Measurements from ENCODE around the gene TMEM87B. TPM values are rescaled to one million over a fixed set of nuclear protein-coding genes. Genes with fewer than 3 reads are reported as not detected.

TMEM87B gene
- total RNA-seq, 2 donors from 2014 or later, result 14.8 to 15.3 TPM

GRCh38 chr2:112020561-112020960, 34.5 kb upstream of the TMEM87B start:
- Histone ChIP-seq H3K4me1 (no peaks in the 10 kb centered on the region), H3K4me3 (no peak overlapping the region), H3K36me3 (replicated peaks in 1 of 2; ENCODE audit: insufficient read depth in 1 of 2, low read depth in 2 of 2) (no peaks in the 10 kb centered on the region), H3K27ac (no peak overlapping the region), H3K27me3 (no peaks in the 10 kb centered on the region), H3K9me3 (no peaks in the 10 kb centered on the region)
- intact Hi-C loops (cut with DNase I), result no loop called here
- no peak for DNase-seq
- TF ChIP-seq POLR2A (IDR thresholded peaks at IDR 0.05) (no peak), CTCF (IDR thresholded peaks at IDR 0.05) (no peak)
- 64% methylated on average over 3 of the region's 3 CpGs; no CpG with 5 or more reads in 1 of the 2 donors for WGBS, 2 donors
- no peak for ATAC-seq

DNA sequence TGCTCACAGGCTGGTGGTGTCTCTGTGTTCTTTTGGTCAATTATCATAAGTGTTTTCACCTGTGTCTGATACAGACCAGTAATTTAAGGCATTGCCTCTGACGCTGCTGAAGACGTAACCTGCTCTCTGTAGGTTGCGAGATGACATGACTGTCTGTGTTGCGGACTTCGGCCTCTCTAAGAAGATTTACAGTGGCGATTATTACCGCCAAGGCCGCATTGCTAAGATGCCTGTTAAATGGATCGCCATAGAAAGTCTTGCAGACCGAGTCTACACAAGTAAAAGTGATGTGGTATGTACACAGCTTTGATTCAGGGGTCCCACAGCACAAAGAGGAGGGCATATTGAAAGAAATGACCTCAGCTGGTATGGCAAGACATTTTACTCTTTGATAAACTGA, 33.8 kb upstream of the TMEM87B start:
- H3K27ac ChIP-seq, result no peak overlapping the region
- H3K27me3 ChIP-seq, result no peaks in the 10 kb centered on the region
- no peak overlapping the region for H3K4me3 ChIP-seq
- no peaks in the 10 kb centered on the region for H3K4me1 ChIP-seq
- no peak for DNase-seq
- WGBS, 2 donors, result 94% methylated on average over 10 of the region's 10 CpGs
- intact Hi-C loops (cut with DNase I), result no loop called here
- TF ChIP-seq POLR2A (IDR thresholded peaks at IDR 0.05) (no peak), CTCF (IDR thresholded peaks at IDR 0.05) (no peak)
- H3K9me3 ChIP-seq, result no peaks in the 10 kb centered on the region
- H3K36me3 ChIP-seq (replicated peaks in 1 of 2; ENCODE audit: insufficient read depth in 1 of 2, low read depth in 2 of 2), result no peaks in the 10 kb centered on the region
- no peak for ATAC-seq

DNA sequence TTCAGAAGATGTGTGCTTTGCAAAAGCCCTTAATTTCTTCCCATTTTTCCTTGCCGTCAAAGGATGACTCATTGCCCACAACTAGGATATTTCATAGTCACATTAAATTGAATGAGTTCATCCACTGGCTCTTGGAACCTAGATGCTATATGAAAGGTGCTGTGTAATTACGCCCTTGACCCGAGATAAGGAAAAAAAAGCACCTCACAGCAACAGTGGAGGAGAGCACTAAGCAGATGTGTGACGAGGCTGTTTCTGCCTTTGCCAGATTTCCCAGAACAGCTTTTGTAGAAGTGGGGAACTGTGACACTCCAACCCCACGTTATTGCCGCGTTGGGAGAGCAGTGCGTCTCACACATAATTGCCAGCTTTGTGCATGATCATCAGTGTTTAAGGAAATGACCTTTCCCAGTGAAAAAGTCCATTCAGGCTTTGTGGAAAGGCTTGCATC, 33.3 kb upstream of the TMEM87B start:
- DNase-seq (no peak), ATAC-seq (no peak)
- intact Hi-C loops (cut with DNase I), result no loop called here
- Histone ChIP-seq H3K27ac (no peak overlapping the region), H3K4me1 (no peaks in the 10 kb centered on the region), H3K9me3 (no peaks in the 10 kb centered on the region), H3K36me3 (replicated peaks in 1 of 2; ENCODE audit: insufficient read depth in 1 of 2, low read depth in 2 of 2) (no peaks in the 10 kb centered on the region), H3K27me3 (no peaks in the 10 kb centered on the region), H3K4me3 (no peak overlapping the region)
- TF ChIP-seq CTCF (IDR thresholded peaks at IDR 0.05), result no peak
- no peak for TF ChIP-seq POLR2A (IDR thresholded peaks at IDR 0.05)
- 85 to 94% methylated on average over 8 of the region's 8 CpGs for WGBS, 2 donors

DNA sequence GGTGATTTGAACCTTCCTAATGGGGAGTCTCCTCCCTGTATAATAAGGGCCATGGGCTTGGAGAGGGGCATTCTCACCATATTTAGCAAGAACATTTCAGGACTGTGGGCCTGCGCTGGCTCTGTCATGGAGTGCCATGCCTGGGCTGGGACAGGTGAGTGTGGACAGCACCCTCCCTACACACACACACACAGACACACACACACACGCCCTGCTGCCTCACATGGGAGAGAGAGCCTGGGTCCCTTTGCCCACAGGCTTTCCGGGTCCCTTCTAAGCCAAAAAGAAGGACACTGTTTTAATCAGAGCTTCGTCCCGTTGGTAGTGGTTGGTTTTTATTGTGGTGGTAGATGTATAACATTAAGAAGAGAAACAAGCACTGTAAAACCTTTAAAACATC, 31.4 kb upstream of the TMEM87B start:
- no peaks in the 10 kb centered on the region for H3K27me3 ChIP-seq
- no peaks in the 10 kb centered on the region for H3K9me3 ChIP-seq
- H3K27ac ChIP-seq, result no peak overlapping the region
- intact Hi-C loops (cut with DNase I), result no loop called here
- no peak overlapping the region for H3K4me3 ChIP-seq
- WGBS, 2 donors, result 93 to 94% methylated on average over 5 of the region's 5 CpGs
- no peak for ATAC-seq
- no peak for DNase-seq
- TF ChIP-seq POLR2A (IDR thresholded peaks at IDR 0.05) (no peak), CTCF (IDR thresholded peaks at IDR 0.05) (no peak)
- no peaks in the 10 kb centered on the region for H3K4me1 ChIP-seq
- H3K36me3 ChIP-seq (replicated peaks in 1 of 2; ENCODE audit: insufficient read depth in 1 of 2, low read depth in 2 of 2), result no peaks in the 10 kb centered on the region

DNA sequence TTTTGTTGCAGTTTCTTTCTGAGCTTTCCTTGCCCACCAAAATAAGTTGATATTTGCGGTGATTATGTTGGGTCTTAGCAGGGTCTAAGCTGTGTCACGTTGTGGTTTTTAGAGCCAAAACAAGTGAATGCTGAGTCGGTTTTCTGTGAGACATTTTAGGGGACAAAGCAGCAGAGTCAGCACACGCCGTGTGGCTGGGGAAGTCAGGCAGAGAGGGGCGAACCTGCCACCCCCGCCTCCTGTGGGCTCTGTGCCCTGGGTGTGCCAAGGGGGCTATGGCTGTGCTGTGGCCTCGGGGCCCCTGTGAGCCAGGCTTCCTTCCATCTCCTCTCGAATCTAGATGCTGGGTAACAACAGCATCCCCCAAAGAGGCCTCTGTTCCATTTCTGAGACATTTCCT, 30.8 kb upstream of the TMEM87B start:
- no peaks in the 10 kb centered on the region for H3K27me3 ChIP-seq
- no peak for TF ChIP-seq POLR2A (IDR thresholded peaks at IDR 0.05)
- TF ChIP-seq CTCF (IDR thresholded peaks at IDR 0.05), result no peak
- intact Hi-C loops (cut with DNase I), result no loop called here
- no peak overlapping the region for H3K4me3 ChIP-seq
- H3K27ac ChIP-seq, result no peak overlapping the region
- WGBS, 2 donors, result 72 to 86% methylated on average over 9 of the region's 9 CpGs
- peaks cover under 1% of the 10 kb centered on the region for H3K4me1 ChIP-seq
- ATAC-seq, result no peak
- DNase-seq, result no peak
- H3K36me3 ChIP-seq (replicated peaks in 1 of 2; ENCODE audit: insufficient read depth in 1 of 2, low read depth in 2 of 2), result no peaks in the 10 kb centered on the region
- H3K9me3 ChIP-seq, result no peaks in the 10 kb centered on the region
